ENCODE results near the gene TBKBP1. TPM values are rescaled to one million over a fixed set of nuclear protein-coding genes. Genes with fewer than 3 reads are reported as not detected.

Gene TBKBP1
- total and polyA plus RNA-seq, 2 donors (not counting 3 experiments of a cell fraction or from before 2014, with no cell fraction given): 7.0 to 11.7 TPM

GRCh38 chr17:47653442-47653841 lies 40.5 kb upstream of the TBKBP1 start:
- no peak overlapping the region for H3K9ac ChIP-seq (replicated peaks; ENCODE audit: extremely low read depth, insufficient read depth, low read length)
- dilution Hi-C loops (cut with MboI; ENCODE audit: extremely low pct_ligation_motif_present, low sequenced_read_pairs) (no loop called here), intact Hi-C loops (cut with micrococcal nuclease) (loop anchor here (5.0 kb wide), 1 partner anchor 34 kb away; no protein-coding TSS in a partner anchor)
- no peak for FAIRE-seq
- H4K20me1 ChIP-seq (replicated peaks; ENCODE audit: control insufficient read depth, extremely low read depth, insufficient read depth, low read length): peaks cover 18% of the 10 kb centered on the region
- H3K27me3 ChIP-seq (ENCODE audit: control insufficient read depth in 2 of 2, insufficient read depth in 2 of 2, low read length in 2 of 2): no peaks in the 10 kb centered on the region
- peak overlapping the region in 1 of 3 experiments; percentile 0 for H3K4me3 ChIP-seq (replicated peaks in 1 of 3; ENCODE audit: insufficient read depth in 1 of 3, low read depth in 1 of 3, low read length in 3 of 3)
- DNase-seq (ENCODE audit: low read depth, low spot score): no peak
- peaks cover 35% of the 10 kb centered on the region for H3K4me1 ChIP-seq (ENCODE audit: control insufficient read depth, extremely low read depth, insufficient read depth, low read length)
- peak overlapping the region; percentile 67 for H3K4me2 ChIP-seq (ENCODE audit: insufficient read depth, low read length)
- POLR2A ChIA-PET: interaction anchor here (0.6 kb wide), 1 partner anchor 11 kb away, joined by 4 read pairs; no protein-coding TSS in a partner anchor
- CTCF ChIA-PET: interaction anchor here (0.7 to 2.3 kb wide), 2 partner anchors 25 to 35 kb away, joined by 3 to 6 read pairs; no protein-coding TSS in a partner anchor
- no peaks in the 10 kb centered on the region for H3K9me1 ChIP-seq (replicated peaks; ENCODE audit: control insufficient read depth, extremely low read depth, insufficient read depth, low read length)
- H3K79me2 ChIP-seq (ENCODE audit: control insufficient read depth, insufficient read depth, low read length): peaks cover 77% of the 10 kb centered on the region
- H3K36me3 ChIP-seq (ENCODE audit: control insufficient read depth in 2 of 2, extremely low read depth in 1 of 2, insufficient read depth in 2 of 2, low read length in 2 of 2): peaks cover 33 to 38% of the 10 kb centered on the region in 2 experiments
- no peaks in the 10 kb centered on the region for H3K9me3 ChIP-seq (replicated peaks; ENCODE audit: control insufficient read depth, insufficient read depth, low read length)
- no peak for TF ChIP-seq FOS (IDR thresholded peaks at IDR 0.05; ENCODE audit: borderline replicate concordance, insufficient read depth, low read length)
- no peak for TF ChIP-seq GATA2 (IDR thresholded peaks at IDR 0.05; ENCODE audit: insufficient read depth, insufficient read length, low read depth, low read length)
- TF ChIP-seq POLR2A (IDR thresholded peaks at IDR 0.05; ENCODE audit: low read depth, low read length): no peak
- no peak for TF ChIP-seq MYC (IDR thresholded peaks at IDR 0.05; ENCODE audit: low read depth, low read length)
- TF ChIP-seq POLR2AphosphoS5 (IDR thresholded peaks at IDR 0.05; ENCODE audit: insufficient read depth, low read depth, low read length): no peak
- no peak for TF ChIP-seq JUN (IDR thresholded peaks at IDR 0.05; ENCODE audit: borderline replicate concordance, insufficient read depth, insufficient read length, low read depth)
- TF ChIP-seq MAX (IDR thresholded peaks at IDR 0.05; ENCODE audit: insufficient read depth, insufficient read length): no peak
- no peak for TF ChIP-seq CTCF (IDR thresholded peaks at IDR 0.05; ENCODE audit: extremely low read depth in 1 of 2, insufficient read depth in 1 of 2, low read depth in 1 of 2, low read length in 2 of 2)
- TF ChIP-seq EZH2 (IDR thresholded peaks at IDR 0.05; ENCODE audit: borderline replicate concordance, low read depth, low read length, severe bottlenecking): no peak
- no peak overlapping the region for H3K27ac ChIP-seq (ENCODE audit: insufficient read depth, low read depth, low read length)
- H2AFZ ChIP-seq (ENCODE audit: low read depth, low read length): no peak overlapping the region
- no TSS peak for BruUV-seq (replicated peaks)
